Dedifferentiated amniotic fluid mesenchymal stem cell (primary cell): ENCODE measurements around the gene RAB6B.
A peak's percentile ranks its signal among the peaks of the same experiment; 100 is the strongest.

ENCODE experiments used
- DNase-seq: peaks from one replicate; pipeline ENCODE4 v3.0.0-alpha.2; 2016; ENCODE audit errors: extremely low spot score

The RAB6B gene

DNA sequence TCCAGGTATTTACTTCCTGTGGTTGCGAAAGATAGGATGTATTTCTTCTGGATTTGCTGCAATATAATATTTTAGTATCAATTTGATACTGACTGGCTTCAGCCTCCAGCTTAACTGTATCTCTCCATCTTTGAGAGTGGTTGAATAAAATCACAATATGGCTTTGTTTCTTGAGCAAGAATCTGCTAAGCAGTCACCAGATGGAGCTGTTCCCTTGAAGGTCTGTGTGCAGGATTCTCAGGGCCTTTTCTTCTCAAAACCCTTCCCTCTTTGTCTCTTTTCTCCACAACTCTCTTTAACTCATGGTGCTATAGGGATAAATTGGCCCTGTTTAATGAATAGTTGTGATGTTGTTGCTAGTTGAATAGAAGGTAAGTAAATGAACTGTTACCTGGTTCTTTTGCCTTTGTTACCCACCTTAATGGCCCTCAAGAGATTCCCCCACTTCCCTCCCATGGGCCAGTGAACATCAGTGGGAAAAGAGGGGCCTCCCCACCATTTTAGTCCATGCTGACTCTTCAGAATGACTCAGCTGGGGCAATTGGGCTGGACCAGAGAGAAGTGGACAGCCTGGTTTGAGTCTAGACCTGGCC, 34.8 kb upstream of the RAB6B start:
- DNase-seq, result peak; percentile 80

- DNase-seq, result no peak
These were observed 33.4 kb upstream of the RAB6B start for GRCh38 chr3:133928903-133929607.

- no peak for DNase-seq
These were observed 32.6 kb upstream of the RAB6B start for GRCh38 chr3:133928136-133928893.

GRCh38 chr3:133927540-133928066, 31.9 kb upstream of the RAB6B start:
- no peak for DNase-seq

DNA sequence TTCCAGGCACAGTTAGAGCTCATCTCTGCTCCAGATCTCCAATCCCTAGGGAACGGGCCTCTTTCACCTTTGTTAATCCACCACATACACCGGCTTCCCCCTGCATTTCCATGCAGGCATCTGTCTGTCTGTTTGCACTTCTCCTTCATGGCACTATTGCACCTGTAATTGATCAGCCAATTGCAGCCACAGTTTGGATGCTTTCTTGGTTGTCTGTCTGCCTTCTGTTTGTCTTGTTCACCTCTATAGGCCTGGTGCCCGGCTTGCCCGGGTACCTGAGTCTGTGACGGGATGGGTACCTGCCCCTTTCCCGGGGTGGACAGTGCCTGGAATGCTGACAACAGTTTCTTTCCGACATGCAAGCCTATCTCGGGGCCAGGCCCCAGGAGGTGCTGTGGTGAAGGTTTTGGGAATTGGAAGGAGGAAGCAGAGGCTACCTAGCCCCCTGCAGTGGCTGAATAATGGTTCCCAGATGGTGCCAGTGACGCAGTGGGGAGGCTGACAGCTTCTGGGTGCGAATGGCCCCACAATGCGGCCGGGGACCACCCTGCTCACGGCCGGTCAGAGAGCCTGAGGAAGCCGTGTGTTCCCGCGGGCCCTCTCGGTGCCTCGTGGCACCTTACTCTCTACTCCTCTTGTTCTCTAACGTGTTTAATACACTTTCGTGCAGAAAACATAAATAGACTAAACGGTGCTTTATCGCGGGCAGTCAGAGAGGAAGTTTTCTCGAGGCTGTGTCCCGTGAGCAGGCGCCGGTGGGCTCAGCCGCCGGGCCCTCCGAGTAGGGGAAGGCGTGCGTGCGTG, 31.3 kb upstream of the RAB6B start:
- no peak for DNase-seq

GRCh38 chr3:133925960-133926735, 30.5 kb upstream of the RAB6B start:
- no peak for DNase-seq

- no peak for DNase-seq
These were observed 28.4 kb upstream of the RAB6B start for GRCh38 chr3:133924041-133924440.

GRCh38 chr3:133921592-133921991, 25.9 kb upstream of the RAB6B start:
- no peak for DNase-seq

GRCh38 chr3:133917144-133917543, 21.5 kb upstream of the RAB6B start:
- no peak for DNase-seq

GRCh38 chr3:133915685-133916658, 20.3 kb upstream of the RAB6B start:
- no peak for DNase-seq

GRCh38 chr3:133914839-133915600, 19.3 kb upstream of the RAB6B start:
- no peak for DNase-seq

- DNase-seq, result no peak
These were observed 14.7 kb upstream of the RAB6B start for GRCh38 chr3:133910422-133910821.

GRCh38 chr3:133905376-133905775, 9.7 kb upstream of the RAB6B start:
- DNase-seq, result no peak

DNA sequence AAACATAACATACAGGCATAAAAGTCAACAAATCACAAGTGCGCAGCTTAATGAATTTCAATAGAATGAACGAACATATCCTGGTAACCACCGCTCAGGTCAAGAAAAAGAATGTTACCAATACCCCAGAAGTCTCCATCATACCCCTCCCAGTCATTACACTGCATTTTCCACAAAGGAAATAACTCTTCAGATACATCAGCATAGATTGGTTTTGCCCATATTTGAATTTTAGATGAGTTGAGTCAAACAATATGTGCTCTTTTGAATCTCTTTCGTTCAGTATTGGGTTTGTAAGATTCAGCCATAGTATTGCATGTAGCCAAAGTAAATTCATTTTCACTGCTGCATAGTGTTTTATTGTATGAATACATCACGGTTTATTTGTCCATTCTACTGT, 6.2 kb upstream of the RAB6B start:
- no peak for DNase-seq

DNA sequence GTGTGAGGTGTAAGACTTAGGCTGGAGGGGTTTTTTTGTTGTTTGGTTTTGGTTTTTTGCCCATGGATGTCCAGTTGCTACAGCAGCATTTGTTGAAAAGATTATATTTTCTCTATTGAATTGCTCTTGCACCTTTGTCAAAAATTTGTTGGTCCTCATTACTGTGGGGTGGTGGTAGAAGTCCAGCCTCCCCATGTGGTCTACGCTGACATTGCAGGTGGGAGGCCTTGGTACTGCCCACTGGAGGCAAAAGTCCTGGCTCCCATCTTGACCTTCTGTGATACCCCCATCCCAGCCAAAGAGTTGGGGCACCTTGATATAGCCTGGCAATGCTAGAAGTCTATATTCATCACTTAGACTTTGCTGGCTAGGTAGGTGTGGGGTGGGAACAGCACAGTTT, 5.4 kb upstream of the RAB6B start:
- no peak for DNase-seq

DNA sequence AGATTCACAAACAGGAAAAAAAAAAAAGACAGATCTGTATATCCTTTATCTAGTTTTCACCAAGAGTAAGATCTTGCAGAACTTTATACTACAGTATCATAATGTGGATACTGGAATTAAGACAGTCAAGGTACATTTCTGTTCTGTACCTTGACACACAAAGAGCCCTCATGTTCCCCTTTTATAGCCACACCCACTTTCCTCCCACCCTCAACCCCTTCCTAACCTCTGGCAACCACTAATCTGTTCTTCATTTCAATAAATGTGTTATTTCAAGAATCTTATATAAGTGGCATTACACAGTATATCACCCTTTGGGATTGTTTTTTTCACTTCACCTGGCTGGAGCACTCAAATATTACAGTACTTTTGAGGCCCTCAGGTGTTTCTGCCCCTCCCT, 3.6 kb upstream of the RAB6B start:
- no peak for DNase-seq

GRCh38 chr3:133897547-133897946, 1.9 kb upstream of the RAB6B start:
- no peak for DNase-seq

DNA sequence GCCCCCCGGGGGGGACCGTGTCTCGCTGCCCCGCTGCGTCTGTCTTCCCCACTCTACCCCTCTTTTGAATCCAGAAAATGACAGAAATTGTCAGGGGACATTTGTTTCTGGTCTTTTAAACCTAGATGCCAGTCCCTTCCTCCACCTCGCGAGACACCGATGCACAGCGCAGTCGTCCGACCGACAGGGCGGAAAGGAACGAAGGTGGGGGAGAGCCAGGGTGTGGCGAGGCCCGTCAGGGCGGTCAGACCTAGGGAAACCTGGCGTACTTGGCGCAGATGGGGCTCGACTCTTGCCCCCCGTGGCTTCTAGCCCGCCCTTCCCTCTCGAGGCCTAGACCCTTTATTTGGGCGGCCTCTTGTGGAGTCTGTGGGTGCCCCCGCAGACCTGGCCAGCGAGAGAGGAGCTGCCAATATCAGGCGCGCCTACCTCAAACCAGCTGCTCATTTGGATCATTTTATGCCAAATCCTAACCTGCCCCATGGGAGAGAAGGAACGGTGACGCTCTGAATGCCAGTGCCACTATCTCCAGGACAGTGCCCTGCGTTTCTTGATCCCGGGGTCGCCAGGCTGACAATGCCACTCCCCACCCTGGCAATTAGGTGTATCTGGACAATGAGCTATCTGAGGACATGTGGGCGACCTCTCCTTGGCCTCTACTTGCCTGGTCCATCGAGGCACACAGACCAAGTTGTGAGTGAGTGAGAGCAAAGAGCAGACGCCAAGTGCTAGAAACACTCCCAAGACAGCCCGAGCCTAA, 500 bp upstream of the RAB6B start:
- DNase-seq, result no peak
